NB4 (cell line): ENCODE measurements around the gene GPR17.

Source experiments
- POLR2A ChIP-seq: IDR thresholded peaks from 2 replicates; pipeline ENCODE4 v1.6.1; 2011; ENCODE audit warnings: mild to moderate bottlenecking; ENCODE audit not compliant: insufficient read length; ENCODE audit errors: extremely low read depth
- TF ChIP-seq, protein P1 (sequence below): IDR thresholded peaks from one replicate; pipeline ENCODE4 v1.5.1; 2012; ENCODE audit warnings: low read depth, low read length

DNA sequence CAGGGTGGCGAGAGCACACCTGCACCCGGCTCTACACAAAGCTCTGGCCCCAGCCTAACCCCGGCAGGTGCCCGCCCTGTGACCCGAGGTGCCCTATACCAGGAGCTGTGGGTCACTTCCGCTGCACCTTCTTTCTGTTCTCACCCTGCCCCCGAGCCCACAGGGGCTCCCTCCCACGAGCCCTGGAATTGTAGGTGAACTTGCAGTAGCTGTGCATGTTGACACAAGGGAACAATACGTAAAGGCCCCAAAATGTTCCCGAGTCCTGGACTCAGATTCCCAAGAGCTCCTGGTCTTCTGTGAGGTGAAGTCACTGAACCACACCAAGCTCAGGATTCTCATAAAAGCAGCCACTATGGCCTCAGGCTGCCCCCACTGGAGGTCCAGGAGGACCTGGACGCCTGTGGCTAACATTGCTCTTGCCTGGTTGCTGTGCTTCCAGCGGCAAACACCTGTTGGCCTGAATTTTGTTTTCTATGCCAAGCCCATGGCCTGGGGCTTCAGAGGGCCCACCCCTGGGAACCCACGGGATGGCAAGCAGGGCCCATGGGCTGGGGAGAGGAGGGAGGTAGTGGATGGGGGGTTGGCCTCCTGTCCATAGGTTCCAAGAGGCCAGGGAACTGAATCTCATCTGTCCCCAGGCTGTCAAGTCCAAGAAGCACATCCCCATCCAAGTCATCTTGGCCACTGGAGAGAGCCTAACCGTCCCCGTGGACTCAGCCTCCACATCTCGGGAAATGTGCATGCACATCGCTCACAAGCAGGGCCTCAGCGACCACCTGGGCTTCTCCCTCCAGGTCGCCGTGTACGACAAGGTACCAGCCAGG is 23.2 kb upstream of the GPR17 start:
- TF ChIP-seq, protein P1, sequence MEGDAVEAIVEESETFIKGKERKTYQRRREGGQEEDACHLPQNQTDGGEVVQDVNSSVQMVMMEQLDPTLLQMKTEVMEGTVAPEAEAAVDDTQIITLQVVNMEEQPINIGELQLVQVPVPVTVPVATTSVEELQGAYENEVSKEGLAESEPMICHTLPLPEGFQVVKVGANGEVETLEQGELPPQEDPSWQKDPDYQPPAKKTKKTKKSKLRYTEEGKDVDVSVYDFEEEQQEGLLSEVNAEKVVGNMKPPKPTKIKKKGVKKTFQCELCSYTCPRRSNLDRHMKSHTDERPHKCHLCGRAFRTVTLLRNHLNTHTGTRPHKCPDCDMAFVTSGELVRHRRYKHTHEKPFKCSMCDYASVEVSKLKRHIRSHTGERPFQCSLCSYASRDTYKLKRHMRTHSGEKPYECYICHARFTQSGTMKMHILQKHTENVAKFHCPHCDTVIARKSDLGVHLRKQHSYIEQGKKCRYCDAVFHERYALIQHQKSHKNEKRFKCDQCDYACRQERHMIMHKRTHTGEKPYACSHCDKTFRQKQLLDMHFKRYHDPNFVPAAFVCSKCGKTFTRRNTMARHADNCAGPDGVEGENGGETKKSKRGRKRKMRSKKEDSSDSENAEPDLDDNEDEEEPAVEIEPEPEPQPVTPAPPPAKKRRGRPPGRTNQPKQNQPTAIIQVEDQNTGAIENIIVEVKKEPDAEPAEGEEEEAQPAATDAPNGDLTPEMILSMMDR: no peak
- no peak for TF ChIP-seq POLR2A
